Lung (tissue), 12 donors: ENCODE results near the gene GIT2. TPM values are rescaled to one million over a fixed set of nuclear protein-coding genes. Genes with fewer than 3 reads are reported as not detected.

Experiments
- ATAC-seq: fragments of 200-7000 bp; cut with Tn5 transposase; one replicate; pipeline ENCODE4 v1.9.1; 2020; ENCODE audit warnings: moderate number of reproducible peaks; ENCODE audit not compliant: insufficient read depth, low FRiP score
- DNase-seq, 3 donors: peaks; one replicate each; pipeline ENCODE4 v3.0.0-alpha.2; 2013 to 2017
- H3K27ac ChIP-seq, 2 donors: one replicate each; pipeline ENCODE4 v1.5.1; 2013; ENCODE audit warnings: mild to moderate bottlenecking in 2 of 2, moderate library complexity in 2 of 2, control low read depth in 1 of 2, inconsistent platforms in 1 of 2, low read depth in 1 of 2, low read length in 1 of 2
- H3K27me3 ChIP-seq, 3 donors: one replicate each; pipeline ENCODE4 v1.5.1; 2013; ENCODE audit warnings: low read length in 2 of 3; ENCODE audit not compliant: control insufficient read depth in 3 of 3, insufficient read depth in 3 of 3
- H3K36me3 ChIP-seq, 4 donors: one replicate each; pipeline ENCODE4 v1.5.1; 2013; ENCODE audit warnings: low read length in 4 of 4, mild to moderate bottlenecking in 1 of 4, moderate library complexity in 1 of 4; ENCODE audit not compliant: control insufficient read depth in 4 of 4, insufficient read depth in 4 of 4
- H3K4me1 ChIP-seq, 5 donors: one replicate each; pipeline ENCODE4 v1.5.1; 2013; ENCODE audit warnings: low read length in 5 of 5, mild to moderate bottlenecking in 2 of 5, moderate library complexity in 1 of 5; ENCODE audit not compliant: control insufficient read depth in 5 of 5, insufficient read depth in 5 of 5
- H3K4me3 ChIP-seq: one replicate; pipeline ENCODE4 v1.5.1; 2013; ENCODE audit warnings: mild to moderate bottlenecking, control low read depth, moderate library complexity
- H3K9ac ChIP-seq, 2 donors: one replicate each; pipeline ENCODE4 v1.5.1; 2013; ENCODE audit warnings: low read length in 2 of 2, control low read depth in 1 of 2; ENCODE audit not compliant: insufficient read depth in 1 of 2
- H3K9me3 ChIP-seq, 4 donors: one replicate each; pipeline ENCODE4 v1.5.1; 2013; ENCODE audit warnings: low read length in 3 of 4, mild to moderate bottlenecking in 1 of 4, moderate library complexity in 1 of 4; ENCODE audit not compliant: control insufficient read depth in 4 of 4, insufficient read depth in 3 of 4
- CTCF ChIP-seq: IDR thresholded peaks from 2 replicates; pipeline ENCODE4 v1.5.1; 2012; ENCODE audit warnings: mild to moderate bottlenecking; ENCODE audit errors: control extremely low read depth, extremely low read depth
- WGBS, 2 donors: extraction: QIAGEN DNeasy Blood & Tissue Kit; methylation state at CpG; one replicate each; pipeline ENCODE4 v1.1.7; 2013; 5-methylcytosine and 5-hydroxymethylcytosine counted together
- polyA plus RNA-seq, 2 donors: library from polyadenylated mRNA; stranded (reverse); fragments of 200-250 nt; gene quantifications; one replicate each; pipeline ENCODE4 v1.2.1, GENCODE V29; 2013
- total RNA-seq, 2 donors: library from RNA; depleted of rRNA in 1 of 2; stranded (reverse); fragments of >200 nt in 1 of 2; gene quantifications; one replicate each; pipeline ENCODE4 v1.2.1, GENCODE V29; 2014 to 2021
- donor health status: control.
- donor health status: control.
- donor health status: Bipolar disorder and iron deficiency.
- donor health status: healthy.
- donor health status: DM: yes; HTN: yes; CAD: no.

Gene GIT2
- total and polyA plus RNA-seq, 4 donors: 13.5 to 75.8 (median 40.1) TPM

DNA sequence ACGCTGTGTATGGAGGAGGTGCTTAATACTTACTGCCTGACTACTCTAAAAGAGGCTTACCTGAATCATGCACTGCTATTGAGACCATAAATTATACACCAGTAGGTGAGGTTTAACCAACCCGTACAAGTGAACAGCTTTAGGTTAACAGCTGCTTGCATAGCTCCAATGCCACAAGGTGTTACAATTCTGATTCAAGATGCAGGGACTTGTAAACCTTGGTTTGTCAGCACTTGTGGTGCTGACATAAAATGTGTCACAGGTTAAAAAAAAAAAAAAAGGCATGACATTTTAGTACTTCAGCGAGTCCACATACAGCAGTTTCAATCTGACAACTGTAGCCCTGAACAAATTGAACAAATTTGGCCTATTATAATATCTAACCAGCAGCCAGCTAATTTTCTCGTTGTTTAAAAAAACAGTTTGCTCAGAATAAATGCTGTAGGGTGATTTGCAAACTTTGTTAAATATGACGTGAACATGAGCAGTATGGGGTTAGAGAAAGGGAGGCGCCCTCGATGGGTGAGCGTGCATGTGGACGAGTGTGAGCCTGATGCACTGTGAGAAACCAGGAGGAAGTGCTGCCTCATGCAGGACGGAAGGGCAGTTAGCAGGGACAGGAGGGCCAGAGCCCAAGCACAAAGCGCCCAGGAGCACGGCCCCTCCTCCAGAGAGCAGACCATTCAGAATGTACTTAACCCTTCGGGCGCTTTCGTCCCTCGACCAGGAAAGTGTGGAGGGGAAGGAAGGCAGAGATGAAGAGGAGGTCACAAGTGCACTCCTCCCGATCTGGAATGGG, 51.4 kb downstream of the GIT2 start:
- TF ChIP-seq CTCF: no peak
- Histone ChIP-seq H3K4me1 (peaks cover 0 to 25% (median 17%) of the 10 kb centered on the region in 5 donors), H3K4me3 (no peak overlapping the region), H3K27me3 (no peaks in the 10 kb centered on the region), H3K27ac (peak overlapping the region; percentile 2 to 61), H3K9me3 (peaks cover 0 to 2% (median 0%) of the 10 kb centered on the region in 4 donors), H3K9ac (no peak overlapping the region), H3K36me3 (peaks cover 6 to 22% (median 13%) of the 10 kb centered on the region in 4 donors)
- DNase-seq (peak; percentile 32 to 56 (median 45)), ATAC-seq (peak; percentile 45)
- 47 to 52% methylated on average over 17 of the region's 17 CpGs for WGBS, 2 donors

DNA sequence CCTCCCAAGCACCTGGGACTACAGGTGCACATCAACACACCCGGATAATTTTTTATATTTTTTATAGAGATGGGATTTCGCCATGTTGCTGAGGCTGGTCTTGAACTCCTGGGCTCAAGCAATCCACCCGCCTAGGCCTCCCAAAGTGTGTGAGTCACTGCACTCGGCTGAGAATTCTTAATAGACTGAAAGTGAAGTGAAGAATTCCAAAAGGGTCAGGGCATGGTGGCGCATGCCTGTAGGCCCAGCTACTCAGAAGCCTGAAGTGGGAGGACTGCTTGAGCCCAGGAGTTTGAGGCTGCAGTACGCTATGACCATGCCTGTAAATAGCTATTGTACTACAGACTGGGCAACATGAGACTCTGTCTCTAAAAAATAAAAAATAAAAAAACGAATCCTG, 52.4 kb downstream of the GIT2 start:
- H3K27ac ChIP-seq: no peak overlapping the region
- peaks cover 0 to 19% (median 13%) of the 10 kb centered on the region in 5 donors for H3K4me1 ChIP-seq
- H3K4me3 ChIP-seq: no peak overlapping the region
- no peak for DNase-seq
- peaks cover 0 to 2% (median 0%) of the 10 kb centered on the region in 4 donors for H3K9me3 ChIP-seq
- no peaks in the 10 kb centered on the region for H3K27me3 ChIP-seq
- H3K9ac ChIP-seq: no peak overlapping the region
- WGBS, 2 donors: 91 to 93% methylated on average over 7 of the region's 7 CpGs
- peaks cover 6 to 26% (median 16%) of the 10 kb centered on the region in 4 donors for H3K36me3 ChIP-seq
- no peak for ATAC-seq
- no peak for TF ChIP-seq CTCF

DNA sequence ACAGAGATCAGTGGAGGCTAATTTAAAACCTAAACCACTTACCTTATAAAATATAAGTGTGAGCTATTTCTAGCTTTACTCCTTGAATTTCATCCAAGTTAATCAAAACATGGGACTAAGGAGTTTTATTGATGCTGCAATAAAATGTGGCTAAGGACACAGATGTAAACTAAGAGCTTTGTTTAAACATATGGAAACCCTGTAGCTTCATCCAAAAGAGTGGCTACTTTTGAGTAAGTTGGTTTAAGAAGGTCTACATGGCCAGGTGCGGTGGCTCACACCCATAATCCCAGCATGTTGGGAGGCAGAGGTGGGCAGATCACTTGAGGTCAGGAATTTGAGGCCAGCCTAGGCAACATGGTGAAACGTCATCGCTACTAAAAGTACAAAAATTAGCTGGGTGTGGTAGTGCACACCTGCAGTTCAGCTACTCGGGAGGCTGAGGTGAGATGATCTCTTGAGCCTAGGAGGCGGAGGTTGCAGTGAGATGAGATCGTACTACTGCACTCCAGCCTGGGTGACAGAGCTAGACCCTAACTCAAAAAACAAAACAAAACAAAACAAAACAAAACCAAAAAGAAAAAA, 55.7 kb downstream of the GIT2 start:
- Histone ChIP-seq H3K36me3 (peaks cover 19 to 36% (median 25%) of the 10 kb centered on the region in 4 donors), H3K4me3 (no peak overlapping the region), H3K27ac (no peak overlapping the region), H3K9ac (no peak overlapping the region), H3K4me1 (peaks cover 0 to 9% (median 1%) of the 10 kb centered on the region in 5 donors), H3K27me3 (no peaks in the 10 kb centered on the region), H3K9me3 (peaks cover 0 to 2% (median 0%) of the 10 kb centered on the region in 4 donors)
- no peak for TF ChIP-seq CTCF
- ATAC-seq (no peak), DNase-seq (no peak)
- WGBS, 2 donors: 93% methylated on average over 6 of the region's 6 CpGs
